H54 (cell line): ENCODE data around the gene CCM2L.

Source experiments
- DNase-seq: peaks from one replicate; pipeline ENCODE4 v3.0.0; 2011; ENCODE audit warnings: low spot score, mixed read lengths; ENCODE audit not compliant: insufficient read length
- FAIRE-seq: peaks from 3 replicates; lab custom pipeline; 2011; peaks lifted over from hg19 to GRCh38; lab: Jason Lieb, UNC
- POLR2A ChIP-seq: IDR thresholded peaks from 2 replicates; pipeline ENCODE4 v1.6.1; 2011; ENCODE audit warnings: low read depth, mild to moderate bottlenecking, low read length

CCM2L gene

GRCh38 chr20:32051720-32052089 is 41.5 kb downstream of the CCM2L start:
- TF ChIP-seq POLR2A, result no peak
- FAIRE-seq (no peak), DNase-seq (no peak)

- no peak for TF ChIP-seq POLR2A
- no peak for FAIRE-seq
- no peak for DNase-seq
These were observed 42.0 kb downstream of the CCM2L start, which contains the start of gene HCK for GRCh38 chr20:32052090-32052777. TSS of gene HCK (plus strand) at chr20:32052242.

GRCh38 chr20:32052778-32053362 is 42.6 kb downstream of the CCM2L start:
- no peak for DNase-seq
- TF ChIP-seq POLR2A, result no peak

GRCh38 chr20:32053648-32054047 is 43.4 kb downstream of the CCM2L start:
- DNase-seq, result no peak
- TF ChIP-seq POLR2A, result no peak
- FAIRE-seq, result no peak

More at GRCh38 chr20:32052778-32053362, 42.6 kb downstream of the CCM2L start:
- FAIRE-seq, result no peak

- DNase-seq, result no peak
- TF ChIP-seq POLR2A, result no peak
- FAIRE-seq, result no peak
These were observed 46.7 kb downstream of the CCM2L start for GRCh38 chr20:32056708-32057483.

- no peak for FAIRE-seq
These were observed 47.5 kb downstream of the CCM2L start for GRCh38 chr20:32057656-32058184.

GRCh38 chr20:32059189-32059588 is 49.0 kb downstream of the CCM2L start:
- FAIRE-seq (no peak), DNase-seq (no peak)
- TF ChIP-seq POLR2A, result no peak

More at GRCh38 chr20:32057656-32058184, 47.5 kb downstream of the CCM2L start:
- no peak for TF ChIP-seq POLR2A
- DNase-seq, result no peak

- DNase-seq, result no peak
- FAIRE-seq, result no peak
- TF ChIP-seq POLR2A, result no peak
These were observed 52.5 kb downstream of the CCM2L start for GRCh38 chr20:32062776-32063170.

GRCh38 chr20:32063695-32064094 is 53.5 kb downstream of the CCM2L start:
- no peak for TF ChIP-seq POLR2A
- no peak for FAIRE-seq
- DNase-seq, result no peak

GRCh38 chr20:32064667-32065066 is 54.4 kb downstream of the CCM2L start:
- DNase-seq (no peak), FAIRE-seq (no peak)
- TF ChIP-seq POLR2A, result no peak

- FAIRE-seq (no peak), DNase-seq (peak; percentile 25)
- TF ChIP-seq POLR2A, result no peak
These were observed 57.1 kb downstream of the CCM2L start for GRCh38 chr20:32067234-32067821.

GRCh38 chr20:32068174-32068573 is 57.9 kb downstream of the CCM2L start:
- FAIRE-seq, result no peak
- no peak for TF ChIP-seq POLR2A
- no peak for DNase-seq

GRCh38 chr20:32069711-32070110 is 59.5 kb downstream of the CCM2L start:
- FAIRE-seq, result no peak
- no peak for DNase-seq
- TF ChIP-seq POLR2A, result no peak

GRCh38 chr20:32070282-32070681 is 60.0 kb downstream of the CCM2L start:
- no peak for TF ChIP-seq POLR2A
- FAIRE-seq, result no peak
- DNase-seq, result no peak
